ENCODE results near the gene CHMP6. TPM values are rescaled to one million over a fixed set of nuclear protein-coding genes. Genes with fewer than 3 reads are reported as not detected.

Gene CHMP6
- total and polyA plus RNA-seq, 5 donors, result 18.4 to 24.6 (median 20.4) TPM

DNA sequence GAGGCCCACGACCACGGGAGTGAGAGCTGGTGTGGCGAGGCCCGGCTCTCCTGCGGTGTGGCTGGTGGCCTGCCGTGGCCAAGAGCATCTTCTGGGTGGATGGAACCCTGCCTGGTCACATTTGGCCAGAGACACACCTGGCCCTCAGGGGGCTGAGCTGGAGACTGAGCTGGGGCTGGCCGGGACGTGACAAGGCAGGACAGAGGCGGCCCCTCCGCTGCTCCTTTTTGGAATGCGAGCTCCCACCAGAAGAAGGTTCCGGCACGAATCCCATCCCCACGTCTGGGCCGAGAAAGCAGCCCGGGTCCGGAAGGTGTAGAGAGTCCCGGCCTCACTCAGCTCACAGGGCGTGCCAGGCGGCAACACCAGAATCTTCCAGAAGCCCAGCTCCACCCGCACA lies 26.0 kb upstream of the CHMP6 start:
- Histone ChIP-seq H3K9me3 (ENCODE audit: control insufficient read depth, low read length) (no peaks in the 10 kb centered on the region), H3K4me1 (ENCODE audit: control insufficient read depth, insufficient read depth, low read length) (peaks cover 7% of the 10 kb centered on the region), H3K27me3 (ENCODE audit: control insufficient read depth, insufficient read depth) (no peaks in the 10 kb centered on the region), H3K27ac (ENCODE audit: low read length) (no peak overlapping the region), H3K4me3 (ENCODE audit: low read length) (no peak overlapping the region)
- WGBS, result 96% methylated on average over 21 of the region's 21 CpGs
- DNase-seq (peak in 1 of 3 donors; percentile 43), ATAC-seq (no peak)
- intact Hi-C loops (cut with DNase I), result loop anchor here in 2 of 4 donors (10.0 kb wide), 1 partner anchor 91 kb away; no protein-coding TSS in a partner anchor

DNA sequence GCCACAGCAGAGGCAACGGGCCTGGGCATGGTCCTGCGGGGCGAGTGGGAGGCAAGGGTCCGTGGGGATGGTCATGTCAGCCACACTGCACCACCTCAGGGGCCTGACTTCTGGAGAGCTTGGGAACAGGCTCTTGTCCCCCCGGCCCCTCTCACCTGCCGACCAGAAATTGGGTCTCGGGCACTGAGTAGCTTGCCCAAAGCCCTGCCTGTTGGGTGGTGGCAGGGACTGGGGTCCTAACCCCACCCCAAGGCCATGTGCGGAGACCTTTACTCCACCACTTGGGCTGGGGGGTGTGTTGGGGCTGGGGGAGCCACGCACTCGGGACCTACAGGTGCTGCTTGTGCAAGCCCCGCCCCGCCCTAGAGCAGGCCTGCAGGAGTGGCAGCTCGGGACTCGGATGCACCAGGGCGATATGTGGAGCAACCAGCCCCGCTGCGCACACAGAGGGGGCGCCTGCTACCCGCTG lies 24.2 kb upstream of the CHMP6 start:
- intact Hi-C loops (cut with DNase I), result loop anchor here in 2 of 4 donors (10.0 kb wide), 1 partner anchor 93 kb away; no protein-coding TSS in a partner anchor
- peaks cover 7% of the 10 kb centered on the region for H3K4me1 ChIP-seq (ENCODE audit: control insufficient read depth, insufficient read depth, low read length)
- H3K27me3 ChIP-seq (ENCODE audit: control insufficient read depth, insufficient read depth), result no peaks in the 10 kb centered on the region
- H3K27ac ChIP-seq (ENCODE audit: low read length), result no peak overlapping the region
- H3K9me3 ChIP-seq (ENCODE audit: control insufficient read depth, low read length), result no peaks in the 10 kb centered on the region
- ATAC-seq (no peak), DNase-seq (peak in 1 of 3 donors; percentile 58)
- 92% methylated on average over 19 of the region's 19 CpGs for WGBS
- no peak overlapping the region for H3K4me3 ChIP-seq (ENCODE audit: low read length)

DNA sequence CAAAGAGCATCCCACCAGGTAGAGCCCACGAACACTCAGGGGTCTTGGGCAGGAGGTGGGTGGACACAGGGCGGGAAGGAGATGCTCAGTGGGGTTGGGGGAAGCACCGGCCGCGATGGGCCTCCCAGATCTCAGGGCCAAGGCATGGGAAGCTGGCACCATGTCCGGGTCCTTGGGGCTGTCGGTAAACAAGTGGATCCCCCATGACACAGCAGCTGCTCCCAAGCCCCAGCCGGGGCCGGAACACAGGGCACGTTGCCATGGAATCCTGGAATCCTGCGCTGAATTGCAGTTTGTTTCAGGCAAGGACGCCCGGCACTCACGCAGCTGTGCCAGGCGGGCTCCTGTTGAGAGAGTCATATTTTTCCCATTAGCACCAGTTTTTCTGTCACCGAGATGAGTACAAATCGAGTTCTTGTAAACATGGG lies 23.0 kb upstream of the CHMP6 start:
- DNase-seq (peak in 1 of 3 donors; percentile 46), ATAC-seq (peak in 1 of 2 donors; percentile 3)
- no peak overlapping the region for H3K27ac ChIP-seq (ENCODE audit: low read length)
- intact Hi-C loops (cut with DNase I), result loop anchor here in 2 of 4 donors (10.0 kb wide), 1 partner anchor 94 kb away; no protein-coding TSS in a partner anchor
- H3K4me1 ChIP-seq (ENCODE audit: control insufficient read depth, insufficient read depth, low read length), result peaks cover 7% of the 10 kb centered on the region
- no peaks in the 10 kb centered on the region for H3K9me3 ChIP-seq (ENCODE audit: control insufficient read depth, low read length)
- no peak overlapping the region for H3K4me3 ChIP-seq (ENCODE audit: low read length)
- no peaks in the 10 kb centered on the region for H3K27me3 ChIP-seq (ENCODE audit: control insufficient read depth, insufficient read depth)
- WGBS, result 19% methylated on average over 17 of the region's 17 CpGs

DNA sequence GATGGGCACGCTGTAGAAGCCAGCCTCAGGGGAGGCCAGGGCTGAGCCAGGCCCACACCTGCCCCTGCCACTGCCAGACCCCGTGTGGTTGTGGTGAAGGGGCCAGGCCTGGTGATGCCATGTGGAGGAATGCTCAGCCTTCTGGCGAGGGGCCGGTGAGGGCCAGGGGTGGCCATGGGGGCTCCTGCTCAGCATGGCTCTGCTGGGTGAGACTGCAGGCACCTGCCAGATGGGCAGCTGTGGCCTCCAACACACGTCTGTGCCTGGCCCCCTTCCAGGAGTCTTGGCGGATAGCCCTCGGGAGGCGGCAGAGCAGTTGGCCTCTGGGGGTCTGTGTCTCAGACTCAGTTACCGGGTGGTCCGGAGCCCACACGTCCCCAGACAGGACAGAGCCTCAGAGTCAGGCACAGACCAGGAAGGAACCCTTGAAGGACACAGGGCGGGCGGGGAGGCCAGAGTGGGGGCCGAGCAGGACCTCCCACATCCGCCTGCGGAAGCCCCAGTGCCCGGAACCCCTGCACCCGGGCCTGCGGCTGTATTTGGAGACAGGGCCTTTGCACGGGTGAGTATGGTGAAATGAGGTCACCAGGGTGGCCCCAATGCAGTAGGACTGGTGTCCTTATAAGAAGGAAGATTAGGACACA lies 22.5 kb upstream of the CHMP6 start:
- H3K27ac ChIP-seq (ENCODE audit: low read length), result no peak overlapping the region

DNA sequence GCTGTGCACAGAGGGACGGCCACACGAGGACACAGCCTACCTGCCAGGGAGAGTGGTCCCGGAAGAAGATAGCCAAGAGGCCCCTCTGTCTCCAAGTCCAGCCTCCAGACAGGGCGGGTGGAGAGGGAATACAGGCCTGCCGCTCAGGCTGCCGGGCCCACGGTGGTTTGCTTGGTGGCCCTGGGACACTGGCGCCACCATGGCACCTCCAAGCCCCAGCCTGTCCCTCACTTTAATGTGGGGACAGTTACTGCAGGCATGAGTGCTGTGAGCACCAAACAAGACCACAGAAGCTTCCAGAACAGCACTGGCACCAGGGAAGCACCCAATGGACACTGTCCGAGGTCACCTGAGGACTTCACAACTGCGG lies 22.0 kb upstream of the CHMP6 start:
- Histone ChIP-seq H3K4me3 (ENCODE audit: low read length) (no peak overlapping the region), H3K9me3 (ENCODE audit: control insufficient read depth, low read length) (no peaks in the 10 kb centered on the region), H3K27ac (ENCODE audit: low read length) (no peak overlapping the region), H3K4me1 (ENCODE audit: control insufficient read depth, insufficient read depth, low read length) (peaks cover 7% of the 10 kb centered on the region), H3K27me3 (ENCODE audit: control insufficient read depth, insufficient read depth) (no peaks in the 10 kb centered on the region)
- intact Hi-C loops (cut with DNase I), result loop anchor here in 3 of 4 donors (5.0 to 10.0 kb wide), 2 partner anchors 95 to 102 kb away; no protein-coding TSS in a partner anchor
- no peak for ATAC-seq
- no peak for DNase-seq
- 68% methylated on average over 10 of the region's 10 CpGs for WGBS

More for the DNA sequence above, 22.5 kb upstream of the CHMP6 start:
- intact Hi-C loops (cut with DNase I), result loop anchor here in 2 of 4 donors (10.0 kb wide), 1 partner anchor 94 kb away; no protein-coding TSS in a partner anchor
- H3K27me3 ChIP-seq (ENCODE audit: control insufficient read depth, insufficient read depth), result no peaks in the 10 kb centered on the region
- DNase-seq, result peak in 1 of 3 donors; percentile 57
- 29% methylated on average over 20 of the region's 20 CpGs for WGBS
- H3K9me3 ChIP-seq (ENCODE audit: control insufficient read depth, low read length), result no peaks in the 10 kb centered on the region
- no peak overlapping the region for H3K4me3 ChIP-seq (ENCODE audit: low read length)
- peaks cover 7% of the 10 kb centered on the region for H3K4me1 ChIP-seq (ENCODE audit: control insufficient read depth, insufficient read depth, low read length)
- peak; percentile 25 to 40 for ATAC-seq

DNA sequence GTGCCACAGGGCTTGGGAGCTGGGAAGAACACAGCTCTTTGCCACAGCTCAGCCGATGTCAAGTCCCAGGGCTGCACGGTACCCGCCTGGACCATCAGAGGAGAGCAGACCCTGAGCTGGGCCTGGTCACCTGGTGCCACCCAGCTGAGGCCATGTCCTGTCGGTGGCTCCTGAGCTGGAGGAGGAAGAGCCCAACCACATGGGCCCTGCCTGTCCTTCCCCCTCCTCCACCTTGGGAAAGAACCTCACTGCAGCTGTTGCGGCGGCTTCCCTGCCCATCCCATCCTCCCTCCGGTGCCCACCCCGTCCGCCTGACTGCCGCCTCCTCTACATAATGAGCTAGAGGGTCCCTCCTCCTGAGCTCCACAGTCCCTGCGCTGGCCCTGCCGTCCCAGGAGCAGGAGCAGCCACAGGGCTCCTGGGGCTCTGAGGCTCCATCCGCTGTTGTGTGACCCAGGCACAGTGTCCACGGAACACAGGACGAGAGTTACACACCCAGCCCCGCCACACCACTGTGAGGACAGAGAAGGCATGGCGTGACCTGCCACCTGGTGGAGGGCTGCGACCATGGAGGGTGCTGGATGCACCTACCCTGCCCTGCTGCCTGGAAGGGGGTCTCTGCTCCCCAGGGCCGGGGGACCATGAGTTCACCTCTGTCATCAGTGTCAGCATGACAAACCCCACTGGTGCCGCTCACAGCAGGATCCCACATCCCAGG lies 21.4 kb upstream of the CHMP6 start:
- Histone ChIP-seq H3K9me3 (ENCODE audit: control insufficient read depth, low read length) (no peaks in the 10 kb centered on the region), H3K27me3 (ENCODE audit: control insufficient read depth, insufficient read depth) (no peaks in the 10 kb centered on the region), H3K4me1 (ENCODE audit: control insufficient read depth, insufficient read depth, low read length) (peaks cover 7% of the 10 kb centered on the region), H3K4me3 (ENCODE audit: low read length) (no peak overlapping the region), H3K27ac (ENCODE audit: low read length) (no peak overlapping the region)
- 38% methylated on average over 20 of the region's 20 CpGs for WGBS
- DNase-seq (peak; percentile 57 to 85 (median 85)), ATAC-seq (peak; percentile 61 to 65)
- intact Hi-C loops (cut with DNase I), result loop anchor here in 1 of 4 donors (5.0 kb wide), 1 partner anchor 103 kb away; no protein-coding TSS in a partner anchor

DNA sequence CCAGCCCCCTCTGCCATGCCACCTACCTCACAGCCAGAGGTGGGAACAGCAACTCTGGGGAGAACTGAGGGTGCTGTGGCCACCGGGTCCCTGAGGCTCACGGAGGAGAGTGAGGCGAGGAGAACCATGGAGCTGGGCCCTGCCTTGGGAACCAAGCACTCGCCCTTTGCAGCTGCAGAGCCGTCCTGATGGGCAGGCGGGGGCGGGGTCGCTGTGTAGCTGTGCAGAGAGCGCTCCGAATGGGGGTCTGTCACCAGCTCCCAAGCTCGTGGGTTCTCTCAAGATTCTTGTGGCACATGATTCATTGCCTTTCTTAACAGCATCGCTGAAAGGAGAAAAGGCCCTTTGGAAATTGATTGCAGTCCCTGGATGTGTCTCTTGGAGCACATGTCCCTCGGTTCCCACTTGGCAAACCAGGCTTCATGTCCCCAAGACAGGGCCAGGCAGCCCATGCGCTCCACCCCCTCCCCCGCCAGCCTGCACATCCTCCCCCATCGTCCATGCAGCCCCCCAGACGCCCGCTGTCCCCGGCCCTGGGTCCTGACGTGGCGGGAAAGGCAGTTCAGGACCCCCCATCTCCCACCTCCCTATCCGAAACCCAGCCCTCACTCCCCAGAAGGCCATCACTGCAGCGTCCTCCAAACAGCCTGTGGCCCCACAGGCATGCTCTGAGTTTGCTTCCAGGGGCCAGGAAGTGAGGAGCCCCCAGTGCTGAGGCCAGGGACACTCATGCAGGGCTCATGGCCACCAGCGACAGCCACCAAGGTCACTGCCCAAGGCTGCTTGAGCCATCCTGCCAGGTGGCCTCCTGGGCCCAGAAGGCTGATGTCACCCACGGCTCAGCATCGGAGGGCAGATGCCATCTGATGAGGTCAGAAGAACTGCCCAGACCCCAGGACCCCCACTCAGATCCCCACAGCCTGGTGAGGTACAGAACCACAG lies 20.6 kb upstream of the CHMP6 start:
- ATAC-seq, result no peak

DNA sequence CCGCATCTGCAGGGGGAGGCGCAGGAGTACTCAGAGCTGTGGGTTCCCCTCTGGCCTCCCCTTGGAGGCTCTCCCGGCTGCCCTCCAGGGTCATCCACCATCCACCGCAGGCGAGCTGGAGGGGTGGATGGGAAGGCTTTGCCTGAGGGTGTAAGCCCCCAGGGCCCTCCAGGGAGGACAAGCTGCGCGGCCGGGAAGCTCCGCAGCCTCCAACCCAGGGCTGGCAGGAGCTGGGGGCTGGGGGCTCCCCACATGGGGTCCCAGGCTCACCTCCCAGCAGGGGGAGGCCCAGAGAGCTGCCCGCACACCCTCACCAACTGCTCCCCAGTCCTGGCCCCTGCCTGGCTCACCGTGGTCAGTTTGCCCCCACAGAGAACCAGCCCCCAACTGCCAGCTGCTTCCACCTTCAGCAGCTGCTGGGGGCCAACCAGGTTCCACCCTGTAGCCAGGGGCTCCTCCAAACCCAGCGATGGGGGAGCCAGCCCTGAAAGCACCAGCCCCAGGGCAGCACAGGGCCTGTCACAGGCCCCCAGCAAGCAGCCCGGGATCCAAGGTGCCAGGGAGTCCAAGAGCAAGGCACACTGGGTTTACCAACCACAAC lies 19.8 kb upstream of the CHMP6 start:
- 81% methylated on average over 13 of the region's 13 CpGs for WGBS
- Histone ChIP-seq H3K4me3 (ENCODE audit: low read length) (no peak overlapping the region), H3K27ac (ENCODE audit: low read length) (no peak overlapping the region), H3K9me3 (ENCODE audit: control insufficient read depth, low read length) (no peaks in the 10 kb centered on the region), H3K27me3 (ENCODE audit: control insufficient read depth, insufficient read depth) (no peaks in the 10 kb centered on the region), H3K4me1 (ENCODE audit: control insufficient read depth, insufficient read depth, low read length) (peaks cover 7% of the 10 kb centered on the region)
- peak in 1 of 3 donors; percentile 34 for DNase-seq
- ATAC-seq, result no peak
- intact Hi-C loops (cut with DNase I), result loop anchor here in 1 of 4 donors (5.0 kb wide), 1 partner anchor 105 kb away; no protein-coding TSS in a partner anchor

More for the DNA sequence above, 20.6 kb upstream of the CHMP6 start:
- peaks cover 7% of the 10 kb centered on the region for H3K4me1 ChIP-seq (ENCODE audit: control insufficient read depth, insufficient read depth, low read length)
- peak in 1 of 3 donors; percentile 56 for DNase-seq
- no peaks in the 10 kb centered on the region for H3K27me3 ChIP-seq (ENCODE audit: control insufficient read depth, insufficient read depth)
- H3K9me3 ChIP-seq (ENCODE audit: control insufficient read depth, low read length), result no peaks in the 10 kb centered on the region
- H3K4me3 ChIP-seq (ENCODE audit: low read length), result no peak overlapping the region
- intact Hi-C loops (cut with DNase I), result loop anchor here in 1 of 4 donors (5.0 kb wide), 1 partner anchor 104 kb away; no protein-coding TSS in a partner anchor
- no peak overlapping the region for H3K27ac ChIP-seq (ENCODE audit: low read length)
- 48% methylated on average over 26 of the region's 26 CpGs for WGBS

DNA sequence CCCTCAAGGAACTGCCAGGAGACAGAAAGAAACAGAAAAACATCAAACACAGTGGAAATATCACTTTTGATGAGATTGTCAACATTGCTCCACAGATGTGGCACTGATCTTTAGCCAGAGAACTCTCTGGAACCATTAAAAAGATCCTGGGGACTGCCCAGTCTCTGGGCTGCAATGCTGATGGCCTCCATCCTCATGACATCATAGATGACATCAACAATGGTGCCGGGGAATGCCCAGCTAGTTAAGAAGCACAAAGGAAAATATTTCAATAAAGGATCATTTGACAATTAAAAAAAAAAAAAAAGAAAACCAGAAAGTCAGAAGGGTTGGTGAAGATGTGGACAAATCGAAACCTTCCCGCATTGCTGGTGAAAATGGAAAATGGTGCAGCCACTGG lies 14.9 kb upstream of the CHMP6 start:
- intact Hi-C loops (cut with DNase I), result no loop called here
- ATAC-seq (no peak), DNase-seq (no peak)
- no peak overlapping the region for H3K27ac ChIP-seq (ENCODE audit: low read length)
- H3K9me3 ChIP-seq (ENCODE audit: control insufficient read depth, low read length), result no peaks in the 10 kb centered on the region
- H3K4me3 ChIP-seq (ENCODE audit: low read length), result no peak overlapping the region
- no peaks in the 10 kb centered on the region for H3K4me1 ChIP-seq (ENCODE audit: control insufficient read depth, insufficient read depth, low read length)
- 88% methylated on average over 3 of the region's 3 CpGs for WGBS
- no peaks in the 10 kb centered on the region for H3K27me3 ChIP-seq (ENCODE audit: control insufficient read depth, insufficient read depth)

DNA sequence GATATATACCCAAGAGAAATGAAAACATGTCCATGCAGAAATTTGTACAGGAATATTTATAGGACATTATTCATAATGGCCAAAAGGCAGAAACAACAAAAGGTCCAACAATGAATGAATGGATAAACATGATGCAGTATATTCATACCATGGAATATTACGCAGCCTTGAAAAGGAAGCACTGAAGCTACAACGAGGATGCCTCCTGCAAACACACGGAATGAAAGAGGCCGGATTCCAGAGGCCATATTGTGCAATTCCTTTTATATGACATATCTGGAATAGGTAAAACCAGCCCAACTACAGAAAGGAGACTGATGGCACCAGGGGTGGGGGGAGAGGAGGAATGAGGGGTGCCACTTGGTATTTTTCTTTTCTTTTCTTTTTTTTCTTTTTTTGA lies 14.5 kb upstream of the CHMP6 start:
- no peak for DNase-seq
- Histone ChIP-seq H3K9me3 (ENCODE audit: control insufficient read depth, low read length) (no peaks in the 10 kb centered on the region), H3K4me1 (ENCODE audit: control insufficient read depth, insufficient read depth, low read length) (no peaks in the 10 kb centered on the region), H3K27me3 (ENCODE audit: control insufficient read depth, insufficient read depth) (no peaks in the 10 kb centered on the region), H3K4me3 (ENCODE audit: low read length) (no peak overlapping the region), H3K27ac (ENCODE audit: low read length) (no peak overlapping the region)
- intact Hi-C loops (cut with DNase I), result no loop called here
- ATAC-seq, result no peak
- WGBS, result 92% methylated on average over 4 of the region's 4 CpGs

All from right cardiac atrium (tissue), 5 donors.